Left ventricle myocardium superior (tissue), 1 donor: Measurements from ENCODE around the gene ISCU. TPM values are rescaled to one million over a fixed set of nuclear protein-coding genes. Genes with fewer than 3 reads are reported as not detected.

Source experiments
- ATAC-seq: fragments of 200-7000 bp; cut with Tn5 transposase; one replicate; pipeline ENCODE4 v1.9.1; 2020; ENCODE audit warnings: mild to moderate bottlenecking, moderate library complexity
- DNase-seq: peaks from one replicate; pipeline ENCODE4 v3.0.0-alpha.2; 2020
- intact Hi-C: fragments of 100-400 bp; cut with micrococcal nuclease; formaldehyde crosslinking; loops from one replicate; pipeline ENCODE4 v1.11.0; 2022
- long read RNA-seq: library from polyadenylated mRNA; unstranded; transcript quantifications from one replicate; pipeline ENCODE4 v2.0.0, GENCODE V29; 2021
- total RNA-seq: library from RNA; stranded (reverse); fragmentation: NEBNext Ultra II Directional; extraction: Animal tissue kit (Norgen Biotek cat#: 25700); gene quantifications from one replicate; pipeline ENCODE4 v1.2.1, GENCODE V29; 2021
- donor health status: DM: no; HTN: yes; CAD: no; lungs with severe emphysema.

ISCU gene
- 468 TPM for total RNA-seq
- long read RNA-seq, transcript ISCU-202 (6 exons, 1,069 nt): minor isoform, 6 of 599 reads
- long read RNA-seq, transcript ISCU-201 (5 exons, 994 nt): major isoform, 533 of 599 reads
- long read RNA-seq, partial matches to known transcripts: 23 of 599 reads
- long read RNA-seq, other reads (novel, unspliced or antisense): 28 of 599 reads

GRCh38 chr12:108562348-108563135 lies at the start of gene ISCU:
TSS of gene ISCU (plus strand) at chr12:108562596. CDS start at chr12:108562623, 27 bp downstream.
- intact Hi-C loops: loop anchor here (5.0 to 10.0 kb wide), 2 partner anchors 55 to 392 kb away; no protein-coding TSS in a partner anchor

GRCh38 chr12:108514468-108514972 lies 47.9 kb upstream of the ISCU start:
- ATAC-seq (peak; percentile 5), DNase-seq (no peak)
- intact Hi-C loops: no loop called here

More at GRCh38 chr12:108562348-108563135, at the start of gene ISCU:
- DNase-seq (peak; percentile 99), ATAC-seq (peak; percentile 87)

- DNase-seq (peak; percentile 100), ATAC-seq (peak; percentile 96)
- intact Hi-C loops: no loop called here
These were observed 47.2 kb upstream of the ISCU start, which contains the start of gene FICD for GRCh38 chr12:108514973-108515814. TSS of gene FICD (plus strand) at chr12:108515277. CDS start at chr12:108516973, 1,696 bp downstream.

DNA sequence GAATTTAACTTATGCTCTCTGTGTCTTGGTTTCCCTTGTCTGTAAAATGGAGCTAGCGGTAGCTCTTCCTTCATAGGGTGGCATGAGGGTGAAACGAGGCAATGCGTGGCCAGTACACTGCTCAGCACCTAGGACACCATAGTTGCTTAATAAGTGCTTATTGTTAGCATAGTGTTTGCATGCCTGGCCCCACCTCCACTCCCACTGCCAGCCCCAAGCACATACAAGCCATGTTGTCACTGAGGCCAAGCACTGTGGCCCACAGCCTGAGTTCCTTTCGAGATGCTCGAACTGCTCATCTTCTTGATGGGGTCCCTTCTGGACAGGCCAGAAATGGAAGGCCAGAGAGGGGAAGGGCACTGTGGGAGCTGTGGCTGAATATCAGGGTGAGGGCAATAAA lies 46.5 kb upstream of the ISCU start:
- DNase-seq (no peak), ATAC-seq (no peak)
- intact Hi-C loops: no loop called here

DNA sequence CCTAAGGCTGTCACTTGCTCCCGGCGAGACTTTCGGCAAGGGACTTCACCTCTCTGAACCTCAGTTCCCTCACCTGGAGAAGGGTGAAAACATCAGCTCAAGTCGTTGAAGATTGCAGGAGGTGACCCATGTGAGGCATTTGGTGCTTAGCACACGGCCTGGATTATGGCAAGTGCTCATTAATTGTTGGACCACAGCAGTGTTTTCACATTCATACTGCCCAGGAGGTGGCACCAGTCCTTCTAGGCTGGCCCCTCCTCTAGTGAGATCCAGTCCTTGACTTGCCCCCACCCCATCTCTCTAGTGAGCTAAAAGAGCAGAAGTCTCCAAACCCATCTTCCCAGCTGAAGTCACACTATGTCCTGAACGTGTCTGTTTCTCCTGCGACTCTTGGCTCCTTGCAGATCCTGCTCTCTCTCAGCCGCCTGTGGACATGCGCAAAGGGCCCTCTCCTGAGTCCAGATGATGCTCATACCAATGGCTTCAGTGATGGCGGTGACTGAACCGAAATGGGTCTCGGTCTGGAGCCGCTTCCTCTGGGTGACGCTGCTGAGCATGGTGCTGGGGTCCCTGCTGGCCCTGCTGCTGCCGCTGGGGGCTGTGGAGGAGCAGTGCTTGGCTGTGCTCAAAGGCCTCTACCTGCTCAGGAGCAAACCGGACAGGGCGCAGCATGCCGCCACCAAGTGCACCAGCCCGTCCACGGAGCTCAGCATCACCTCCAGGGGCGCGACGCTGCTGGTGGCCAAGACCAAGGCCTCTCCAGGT lies 45.7 kb upstream of the ISCU start:
- no peak for ATAC-seq
- intact Hi-C loops: no loop called here

GRCh38 chr12:108517288-108518100 lies 44.9 kb upstream of the ISCU start:
- ATAC-seq (no peak), DNase-seq (no peak)
- intact Hi-C loops: no loop called here

More for the DNA sequence above, 45.7 kb upstream of the ISCU start:
- DNase-seq: no peak

DNA sequence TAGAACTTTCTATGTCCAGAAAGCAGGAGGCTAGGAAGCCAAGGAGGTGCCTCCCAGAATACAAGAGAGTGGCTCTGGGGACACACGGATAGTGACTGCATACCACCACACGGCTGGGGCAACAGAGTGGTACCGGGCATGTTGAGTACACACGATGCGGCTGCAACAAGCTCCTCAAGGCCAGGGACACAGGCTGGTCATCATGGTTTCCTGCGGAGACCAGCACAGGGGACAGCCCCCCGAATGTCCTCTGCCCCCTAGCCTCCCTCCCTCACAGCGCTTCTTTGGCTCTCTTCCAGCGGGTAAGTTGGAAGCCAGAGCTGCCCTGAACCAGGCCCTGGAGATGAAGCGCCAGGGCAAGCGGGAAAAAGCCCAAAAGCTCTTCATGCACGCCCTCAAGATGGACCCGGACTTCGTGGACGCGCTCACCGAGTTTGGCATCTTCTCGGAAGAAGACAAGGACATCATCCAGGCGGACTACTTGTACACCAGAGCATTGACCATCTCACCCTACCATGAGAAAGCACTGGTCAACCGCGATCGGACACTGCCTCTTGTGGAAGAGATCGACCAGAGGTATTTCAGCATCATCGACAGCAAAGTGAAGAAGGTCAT lies 44.2 kb upstream of the ISCU start:
- no peak for ATAC-seq
- intact Hi-C loops: no loop called here
- no peak for DNase-seq

GRCh38 chr12:108518716-108519496 lies 43.5 kb upstream of the ISCU start:
- DNase-seq: no peak
- intact Hi-C loops: no loop called here
- no peak for ATAC-seq

- DNase-seq (no peak), ATAC-seq (no peak)
- intact Hi-C loops: no loop called here
These were observed 42.8 kb upstream of the ISCU start for GRCh38 chr12:108519558-108519957.

DNA sequence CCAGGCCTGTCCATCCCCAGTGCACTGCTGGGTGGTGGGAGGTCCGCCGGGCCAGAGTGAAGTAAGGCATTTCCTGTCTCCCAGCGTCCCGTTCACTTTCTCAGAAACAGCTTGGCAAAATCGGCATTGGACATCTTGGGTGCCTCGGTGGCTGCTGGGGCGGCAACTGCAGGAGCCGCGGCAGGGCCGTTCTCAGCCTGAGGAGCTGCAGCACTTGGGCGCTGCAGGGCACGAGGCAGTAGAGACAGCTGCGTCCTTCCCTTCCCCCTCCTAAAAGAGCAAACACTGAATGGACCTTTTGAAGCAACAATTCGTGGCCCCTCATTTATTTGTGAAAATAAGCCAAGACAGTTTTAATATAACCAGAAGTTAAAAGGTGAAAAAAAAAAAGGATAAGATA lies 39.0 kb upstream of the ISCU start:
- DNase-seq: no peak
- intact Hi-C loops: no loop called here
- ATAC-seq: no peak

- intact Hi-C loops: no loop called here
- no peak for DNase-seq
- no peak for ATAC-seq
These were observed 36.7 kb upstream of the ISCU start for GRCh38 chr12:108525681-108526080.

- no peak for DNase-seq
- intact Hi-C loops: no loop called here
These were observed 35.8 kb upstream of the ISCU start for GRCh38 chr12:108526482-108527165.

DNA sequence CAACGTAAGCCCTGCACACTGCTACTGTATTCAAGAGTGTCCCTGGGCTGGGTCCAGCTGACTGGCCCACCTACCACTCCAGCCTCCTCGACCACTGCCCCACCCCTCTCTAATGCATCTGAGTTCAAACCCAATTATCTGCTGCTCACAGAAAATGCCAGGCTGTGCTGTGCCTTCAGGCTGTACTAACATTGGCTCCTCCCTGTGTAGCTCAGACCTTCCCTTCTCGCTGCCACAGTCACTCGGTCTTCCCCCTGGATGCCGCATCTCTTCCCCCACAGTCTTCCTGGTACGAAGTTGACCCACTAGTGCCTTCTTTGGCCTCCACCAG lies 35.3 kb upstream of the ISCU start:
- DNase-seq: no peak
- intact Hi-C loops: no loop called here
- ATAC-seq: no peak

More at GRCh38 chr12:108526482-108527165, 35.8 kb upstream of the ISCU start:
- no peak for ATAC-seq

GRCh38 chr12:108530161-108530560 lies 32.2 kb upstream of the ISCU start:
- ATAC-seq (no peak), DNase-seq (no peak)
- intact Hi-C loops: no loop called here

DNA sequence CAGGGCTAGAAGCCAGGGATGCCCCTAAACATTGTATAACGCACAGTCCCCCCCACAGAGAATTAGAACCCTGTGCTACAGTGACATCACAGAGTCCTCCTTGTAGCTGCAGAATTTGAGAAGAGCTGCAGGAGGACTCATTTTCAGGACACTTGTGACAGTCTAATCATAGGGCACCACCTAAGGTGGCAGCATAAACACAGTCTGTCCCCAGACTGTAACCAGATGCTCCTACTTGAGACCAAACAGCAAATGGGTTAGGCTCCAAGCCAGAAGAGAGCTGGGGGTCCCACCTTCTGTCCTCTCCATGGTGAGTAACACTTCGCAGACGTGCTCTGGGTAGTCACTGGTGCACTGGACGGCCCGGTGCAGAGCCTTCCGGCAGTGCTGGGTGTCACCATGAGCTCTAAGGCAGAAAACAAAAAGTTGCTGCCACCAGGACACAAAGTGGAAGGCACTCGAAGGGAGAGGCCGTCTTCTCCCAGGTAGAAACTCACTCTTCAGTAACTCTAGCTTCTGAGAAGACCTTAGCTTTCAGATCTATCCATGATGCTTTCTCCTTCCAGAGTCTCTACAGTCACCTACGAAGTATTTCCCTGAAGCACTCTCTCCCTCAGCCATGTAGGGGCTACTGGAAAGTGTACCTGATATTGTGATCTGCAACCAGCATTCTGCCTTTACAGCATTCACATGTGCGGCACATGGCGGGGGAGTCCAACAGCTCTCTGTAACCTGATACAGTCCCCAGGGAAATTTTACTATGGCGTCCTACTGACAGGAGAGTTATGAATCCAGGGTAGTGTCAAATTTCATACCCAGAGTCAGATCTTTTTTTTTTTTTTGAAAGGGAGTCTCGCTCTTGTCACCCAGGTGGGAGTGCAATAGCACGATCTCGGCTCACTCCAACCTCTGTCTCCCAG lies 30.2 kb upstream of the ISCU start:
- no peak for ATAC-seq
- no peak for DNase-seq
- intact Hi-C loops: no loop called here
